HG03575 (cell line): ENCODE data around the gene GATD1.

Source experiments
- ATAC-seq: cut with Tn5 transposase; IDR thresholded peaks from one replicate; pipeline ENCODE4 v1.9.1; 2021; ENCODE audit not compliant: unreplicated experiment, insufficient number of reproducible peaks, low FRiP score; ENCODE audit errors: extremely low read depth

GATD1 gene

GRCh38 chr11:767238-767637 lies 10.0 kb downstream of the GATD1 start:
- ATAC-seq: no peak

- ATAC-seq: no peak
These were observed 10.4 kb downstream of the GATD1 start for GRCh38 chr11:766936-767210.

- no peak for ATAC-seq
These were observed 11.0 kb downstream of the GATD1 start for GRCh38 chr11:766106-766935.

DNA sequence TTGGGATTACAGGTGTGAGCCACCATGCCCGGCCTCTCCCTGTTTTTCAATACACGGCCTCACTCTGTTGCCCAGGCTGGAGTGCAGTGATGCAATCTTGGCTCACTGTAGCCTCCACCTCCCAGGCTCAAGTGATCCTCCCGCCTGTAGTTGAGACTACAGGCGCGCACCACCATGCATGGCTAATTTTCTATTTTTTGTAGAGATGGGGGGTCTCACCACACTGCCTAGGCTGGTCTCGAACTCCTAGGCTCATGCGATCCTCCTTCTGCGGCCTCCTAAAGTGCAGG lies 11.5 kb downstream of the GATD1 start:
- no peak for ATAC-seq

GRCh38 chr11:765025-765801 lies 12.1 kb downstream of the GATD1 start:
- no peak for ATAC-seq

- ATAC-seq: no peak
These were observed 12.8 kb downstream of the GATD1 start for GRCh38 chr11:764322-765024.

DNA sequence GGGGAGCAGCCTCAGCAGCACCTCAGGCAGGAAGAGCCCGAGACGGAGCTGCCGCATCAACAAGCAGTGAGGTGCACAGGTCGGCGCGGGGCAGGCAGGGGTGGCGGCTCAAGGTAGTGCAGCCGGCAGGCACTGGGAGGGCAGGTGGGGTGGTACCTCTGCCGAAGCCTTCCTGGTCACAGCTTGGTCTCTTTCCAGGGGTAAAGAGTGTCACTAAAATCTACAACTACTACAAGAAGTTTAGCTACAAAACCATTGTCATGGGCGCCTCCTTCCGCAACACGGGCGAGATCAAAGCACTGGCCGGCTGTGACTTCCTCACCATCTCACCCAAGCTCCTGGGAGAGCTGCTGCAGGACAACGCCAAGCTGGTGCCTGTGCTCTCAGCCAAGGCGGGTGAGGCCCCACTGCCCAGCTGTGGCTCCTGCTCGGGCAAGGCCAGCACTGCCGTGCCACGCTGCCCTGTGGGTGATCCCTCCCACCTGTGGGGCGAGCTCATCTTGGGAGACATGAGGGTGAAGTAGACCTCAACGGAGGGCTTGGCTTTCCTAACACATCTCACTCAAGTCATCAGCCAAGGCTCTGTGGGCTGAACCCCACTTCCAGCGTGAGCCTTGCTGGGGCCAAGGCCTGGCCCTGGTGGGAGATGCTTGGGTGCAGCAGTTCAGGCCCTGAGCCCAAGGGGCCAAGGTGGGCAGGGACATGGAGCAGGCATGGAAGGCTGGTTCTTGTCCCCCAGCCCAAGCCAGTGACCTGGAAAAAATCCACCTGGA lies 13.6 kb downstream of the GATD1 start:
- ATAC-seq: no peak

DNA sequence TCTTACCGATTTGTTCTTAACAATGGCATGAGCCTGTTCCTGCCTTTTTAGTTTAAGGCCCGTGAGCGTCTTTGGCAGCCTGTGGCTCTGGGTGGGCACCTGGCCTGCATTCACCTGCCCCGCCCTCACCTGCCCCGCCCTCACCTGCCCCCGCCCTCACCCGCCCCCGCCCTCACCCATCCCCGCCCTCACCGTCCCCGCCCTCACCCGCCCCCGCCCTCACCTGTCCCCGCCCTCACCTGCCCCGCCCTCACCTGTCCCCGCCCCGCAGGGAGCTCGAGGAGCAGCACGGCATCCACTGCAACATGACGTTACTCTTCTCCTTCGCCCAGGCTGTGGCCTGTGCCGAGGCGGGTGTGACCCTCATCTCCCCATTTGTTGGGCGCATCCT lies 14.2 kb downstream of the GATD1 start:
- no peak for ATAC-seq

- ATAC-seq: no peak
These were observed 14.7 kb downstream of the GATD1 start for GRCh38 chr11:762421-763072.

DNA sequence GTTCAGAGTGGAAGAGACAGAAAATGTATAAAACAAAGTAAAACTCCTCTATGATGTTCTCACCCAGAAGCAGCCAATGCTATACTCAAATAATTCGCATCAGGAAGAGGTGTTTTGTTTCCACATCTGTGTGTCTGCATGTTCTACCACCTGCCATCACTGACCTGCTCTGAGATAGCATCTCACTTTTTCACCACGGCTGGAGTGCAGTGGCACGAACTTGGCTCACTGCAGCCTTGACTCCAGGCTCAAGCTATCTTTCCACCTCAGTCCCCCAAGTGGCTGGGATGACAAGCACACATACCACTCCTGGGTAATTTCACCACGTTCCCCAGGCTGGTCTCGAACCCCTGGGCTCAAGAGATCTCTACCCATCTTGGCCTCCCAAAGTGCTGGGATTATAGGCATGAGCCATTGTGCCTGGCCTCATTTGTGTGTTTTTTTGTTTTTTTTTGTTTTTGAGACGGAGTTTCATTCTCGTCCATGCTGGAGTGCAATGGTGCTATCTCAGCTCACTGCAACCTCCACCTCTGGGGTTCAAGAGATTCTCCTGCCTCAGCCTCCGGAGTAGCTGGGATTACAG lies 15.7 kb downstream of the GATD1 start:
- ATAC-seq: no peak

DNA sequence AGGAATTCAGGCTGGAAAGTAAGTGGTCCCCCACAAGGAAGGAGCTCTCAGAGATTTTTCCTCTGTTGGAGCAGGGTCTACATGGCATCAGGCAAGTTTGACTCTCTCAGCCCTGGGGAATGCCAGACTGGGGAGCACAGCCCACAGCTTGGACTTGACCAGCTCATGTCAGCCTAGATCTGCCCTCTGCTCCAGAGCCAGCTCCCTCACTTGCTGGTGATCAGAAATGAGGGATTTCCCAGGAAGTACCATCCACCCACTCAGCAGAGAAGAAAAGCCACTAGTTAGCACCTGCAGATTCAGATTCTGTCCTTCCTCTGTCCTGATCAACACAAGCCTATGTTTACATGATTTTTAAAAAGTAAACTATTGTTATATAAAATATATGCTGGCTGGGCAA lies 17.1 kb downstream of the GATD1 start:
- no peak for ATAC-seq

DNA sequence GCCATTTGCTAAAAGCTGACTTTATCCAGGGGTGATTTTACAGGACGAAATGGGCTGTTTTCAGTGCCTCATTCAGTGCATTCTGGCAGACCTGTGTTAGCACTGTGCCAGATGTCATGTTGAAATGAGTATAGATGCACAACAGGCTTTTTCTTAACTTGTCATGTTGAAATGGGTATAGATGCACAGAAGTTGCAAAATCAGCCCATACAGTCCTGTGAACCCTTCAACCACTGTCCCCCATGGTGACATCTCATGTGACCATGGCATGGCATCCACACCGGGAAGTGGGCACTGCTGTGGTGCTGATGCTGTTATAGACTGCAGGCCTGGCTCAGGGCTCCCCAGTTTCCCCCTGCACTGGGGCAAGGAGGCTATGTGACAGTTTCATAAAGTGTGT lies 27.6 kb downstream of the GATD1 start:
- no peak for ATAC-seq

DNA sequence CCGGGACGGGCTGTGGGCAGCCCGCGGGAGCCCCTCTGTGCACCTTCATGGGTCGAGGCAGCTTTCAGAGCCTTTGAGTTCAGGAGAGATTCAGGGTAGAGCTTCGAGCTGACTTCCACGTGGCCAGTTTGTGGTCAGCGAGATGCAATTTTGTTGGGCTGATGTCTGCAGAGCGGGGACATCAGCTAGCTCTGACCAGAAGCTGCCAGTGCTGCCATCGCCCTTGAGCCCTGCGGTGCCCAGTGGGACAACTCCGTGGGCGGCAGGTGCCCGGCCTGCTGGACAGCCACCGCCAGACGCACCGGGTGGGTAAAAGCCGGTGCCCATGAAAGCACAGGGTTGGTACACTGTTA lies 29.3 kb downstream of the GATD1 start:
- ATAC-seq: no peak

DNA sequence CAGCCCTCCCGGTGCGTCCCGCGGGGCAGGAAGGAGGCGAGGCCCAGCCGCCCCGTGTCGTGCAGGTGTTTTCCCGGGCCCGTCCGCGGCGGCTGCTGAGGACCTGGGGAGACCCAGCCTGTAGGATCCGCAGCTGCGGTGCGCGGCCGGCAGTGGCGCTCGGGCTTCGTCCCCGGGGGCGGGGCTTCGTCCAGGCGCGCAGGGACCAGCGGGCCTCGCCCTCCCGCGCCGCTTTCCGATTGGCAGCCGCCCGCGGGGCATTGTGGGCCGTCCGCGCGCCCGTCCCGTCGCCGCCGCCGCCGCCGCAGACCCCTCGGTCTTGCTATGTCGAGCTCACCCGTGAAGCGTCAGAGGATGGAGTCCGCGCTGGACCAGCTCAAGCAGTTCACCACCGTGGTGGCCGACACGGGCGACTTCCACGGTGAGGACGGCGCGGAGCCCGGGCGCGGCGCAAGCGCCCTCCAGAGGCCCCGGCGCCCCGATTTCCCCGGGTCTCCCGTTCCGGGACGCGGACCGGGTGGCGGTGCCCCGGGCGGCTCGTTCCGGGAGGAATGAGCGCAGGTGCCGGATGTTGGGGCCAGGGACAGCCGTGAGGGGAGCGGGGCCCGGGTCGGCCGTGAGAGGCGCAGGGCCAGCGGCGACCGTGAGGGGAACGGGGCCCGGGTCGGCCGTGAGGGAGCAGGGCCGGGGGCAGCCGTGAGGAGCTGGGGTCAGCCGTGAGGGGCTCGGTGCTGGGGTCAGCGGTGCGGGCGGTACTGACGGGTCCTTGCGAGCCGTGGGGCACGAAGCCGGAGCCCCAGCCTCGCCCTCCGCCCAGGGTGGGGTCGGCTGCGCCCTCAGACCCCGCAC lies 29.9 kb downstream of the GATD1 start, which contains the start of gene TALDO1:
Gene TALDO1, plus strand, starts transcription at position 307 of the 849 bp plus-strand sequence. Its CDS starts 18 bp downstream, at position 325.
- ATAC-seq: no peak

DNA sequence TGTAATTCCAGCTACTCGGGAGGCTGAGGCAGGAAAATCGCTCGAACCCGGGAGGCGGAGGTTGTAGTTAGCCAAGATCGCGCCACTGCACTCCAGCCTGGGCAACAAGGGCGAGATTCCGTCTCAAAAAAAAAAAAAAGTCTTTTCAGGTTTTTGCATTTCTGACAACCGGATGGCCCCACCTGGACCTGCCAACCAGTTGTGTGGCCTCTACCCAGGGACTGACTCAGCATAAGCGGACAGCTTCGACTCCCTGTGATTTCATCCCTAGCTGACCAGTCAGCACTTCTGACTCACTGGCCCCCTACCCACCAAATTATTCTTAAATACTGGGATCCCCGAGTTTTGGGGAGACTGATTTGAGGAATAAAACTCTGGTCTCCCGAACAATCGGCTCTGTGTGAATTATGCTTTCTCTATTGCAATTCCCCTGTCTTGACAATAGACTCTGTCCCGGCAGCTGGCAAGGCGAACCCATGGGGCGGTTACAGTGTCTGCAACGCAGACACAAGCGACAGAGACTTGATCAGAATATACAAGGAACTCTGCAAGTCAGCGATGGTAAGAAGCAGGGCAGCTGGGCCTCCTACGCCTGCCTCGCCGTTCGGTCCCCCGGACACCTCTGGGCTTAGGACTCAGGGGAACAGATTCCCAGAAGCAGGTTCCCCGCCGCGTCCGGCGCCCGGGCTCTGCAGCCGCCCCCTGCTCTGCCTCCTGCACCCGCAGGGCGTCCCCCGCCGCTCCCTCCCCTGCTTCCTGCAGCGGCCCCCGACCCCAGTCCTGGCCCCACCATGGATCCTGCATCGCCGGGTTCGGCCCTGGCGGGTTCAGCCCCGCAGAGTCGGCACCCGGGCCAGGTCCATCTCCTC lies 30.8 kb downstream of the GATD1 start:
- ATAC-seq: no peak

DNA sequence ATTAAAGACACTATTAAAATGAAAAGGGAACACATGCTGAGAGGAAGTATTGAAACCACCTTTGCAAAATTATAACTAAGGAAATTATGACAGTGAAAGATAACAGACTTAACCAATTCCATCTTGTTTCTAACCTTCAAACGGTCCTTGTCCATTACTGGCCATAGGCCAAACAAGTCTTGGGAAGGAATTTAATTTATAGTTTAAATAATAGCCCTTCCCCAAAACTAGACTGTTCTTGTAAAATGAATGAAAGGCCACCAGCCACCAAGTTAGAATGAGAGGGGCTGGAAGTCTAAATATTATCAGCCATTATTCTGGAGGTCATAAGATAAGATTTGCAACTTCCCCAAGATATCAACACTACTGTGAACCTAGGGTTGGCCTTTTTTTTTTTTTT lies 31.9 kb downstream of the GATD1 start:
- ATAC-seq: no peak

DNA sequence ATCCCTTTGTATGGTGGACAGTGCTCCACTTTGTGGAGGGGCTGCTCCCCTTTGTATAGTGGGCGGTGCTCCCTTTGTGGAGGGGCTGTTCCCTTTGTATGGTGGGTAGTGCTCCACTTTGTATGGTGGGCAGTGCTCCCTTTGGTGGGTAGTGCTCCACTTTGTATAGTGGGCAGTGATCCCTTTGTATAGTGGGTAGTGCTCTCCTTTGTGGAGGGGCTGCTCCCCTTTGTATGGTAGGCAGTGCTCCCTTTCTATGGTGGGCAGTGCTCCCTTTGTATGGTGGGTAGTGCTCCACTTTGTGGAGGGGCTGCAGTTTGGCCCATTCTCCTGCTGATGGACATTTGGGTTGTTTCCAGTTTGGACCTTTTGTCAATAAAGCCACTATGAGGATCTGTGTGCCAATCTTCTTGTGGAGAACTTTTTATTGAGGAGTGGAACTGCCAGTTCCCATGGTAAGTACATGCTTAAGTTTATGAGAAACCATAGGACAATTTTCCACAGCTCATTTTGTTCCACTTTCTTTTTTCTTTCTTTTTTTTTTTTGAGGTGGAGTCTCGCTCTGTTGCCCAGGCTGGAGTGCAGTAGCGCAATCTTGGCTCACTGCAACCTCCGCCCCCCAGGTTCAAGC lies 34.6 kb downstream of the GATD1 start:
- ATAC-seq: no peak
